Keratinocyte (primary cell): ENCODE results near the gene PPOX. TPM values are rescaled to one million over a fixed set of nuclear protein-coding genes. Genes with fewer than 3 reads are reported as not detected.
A peak's percentile ranks its signal among the peaks of the same experiment; 100 is the strongest.

Experiments used
- DNase-seq: peaks from one replicate; pipeline ENCODE4 v3.0.0-alpha.2; 2011; ENCODE audit warnings: low read depth, missing footprints, low spot score
- FAIRE-seq: peaks from 2 replicates; lab custom pipeline; 2011; peaks lifted over from hg19 to GRCh38; lab: Jason Lieb, UNC
- H2AFZ ChIP-seq: 2 replicates; pipeline ENCODE4 v1.6.0; 2012; ENCODE audit warnings: low read length, control low read depth, inconsistent platforms; ENCODE audit not compliant: control insufficient read depth
- H3K27ac ChIP-seq: 2 replicates; pipeline ENCODE4 v1.5.1; 2011; ENCODE audit warnings: low read length; ENCODE audit not compliant: control insufficient read depth, insufficient read depth
- H3K27me3 ChIP-seq: 3 replicates; pipeline ENCODE4 v1.6.0; 2011; ENCODE audit warnings: low read length; ENCODE audit not compliant: control insufficient read depth, insufficient read depth; ENCODE audit errors: extremely low read depth
- H3K36me3 ChIP-seq, 2 experiments: 2 replicates in 1 of 2; 3 replicates in 1 of 2; pipeline ENCODE4 v1.5.1; 2011; ENCODE audit warnings: low read length in 2 of 2, mild to moderate bottlenecking in 1 of 2; ENCODE audit not compliant: control insufficient read depth in 2 of 2, insufficient read depth in 2 of 2; ENCODE audit errors: extremely low read depth in 1 of 2
- H3K4me1 ChIP-seq: 3 replicates; pipeline ENCODE4 v1.5.1; 2011; ENCODE audit warnings: low read length; ENCODE audit not compliant: control insufficient read depth, insufficient read depth; ENCODE audit errors: extremely low read depth
- H3K4me2 ChIP-seq: 3 replicates; pipeline ENCODE4 v1.6.0; 2011; ENCODE audit warnings: low read depth, low read length; ENCODE audit not compliant: control insufficient read depth, insufficient read depth; ENCODE audit errors: extremely low read depth
- H3K4me3 ChIP-seq, 3 experiments: fragments of 200-600 bp in 1 of 3; sonication (generic) in 1 of 3; 2 replicates in 2 of 3; 3 replicates in 1 of 3; pipeline ENCODE4 v1.5.1; 2011 to 2016; ENCODE audit warnings: low read length in 3 of 3, mild to moderate bottlenecking in 3 of 3, control low read depth in 2 of 3, inconsistent platforms in 1 of 3, low read depth in 1 of 3, mixed read lengths in 1 of 3, mixed run types in 1 of 3, moderate library complexity in 1 of 3; ENCODE audit not compliant: control insufficient read depth in 2 of 3, insufficient read depth in 2 of 3; ENCODE audit errors: extremely low read depth in 1 of 3
- H3K79me2 ChIP-seq: 2 replicates; pipeline ENCODE4 v1.6.0; 2012; ENCODE audit warnings: low read length; ENCODE audit not compliant: control insufficient read depth, insufficient read depth
- H3K9ac ChIP-seq: 3 replicates; pipeline ENCODE4 v1.6.0; 2011; ENCODE audit warnings: low read length; ENCODE audit not compliant: control insufficient read depth, insufficient read depth; ENCODE audit errors: extremely low read depth
- H3K9me1 ChIP-seq: 3 replicates; pipeline ENCODE4 v1.6.0; 2011; ENCODE audit warnings: low read length; ENCODE audit not compliant: control insufficient read depth, insufficient read depth; ENCODE audit errors: extremely low read depth
- H3K9me3 ChIP-seq: 2 replicates; pipeline ENCODE4 v1.5.1; 2012; ENCODE audit warnings: low read depth, low read length; ENCODE audit not compliant: control insufficient read depth
- H4K20me1 ChIP-seq: 3 replicates; pipeline ENCODE4 v1.6.0; 2011; ENCODE audit warnings: low read length; ENCODE audit not compliant: control insufficient read depth, insufficient read depth; ENCODE audit errors: extremely low read depth
- EZH2 ChIP-seq: IDR thresholded peaks from one replicate; pipeline ENCODE4 v1.6.1; 2012; ENCODE audit warnings: inconsistent platforms, mild to moderate bottlenecking, low read length, moderate library complexity
- dilution Hi-C: fragments of 300-500 bp; cut with MboI; formaldehyde crosslinking; loops from one replicate; pipeline ENCODE4 v1.7.0; 2020; ENCODE audit warnings: low sequenced_read_pairs; ENCODE audit not compliant: extremely low pct_ligation_motif_present
- polyA plus RNA-seq, 5 experiments: library from polyadenylated mRNA; depleted of rRNA in 3 of 5; stranded (reverse) in 3 of 5; stranded (forward) in 1 of 5; unstranded in 1 of 5; fragments of >200 nt; gene quantifications; 1 replicate in 1 of 5; 2 replicates in 3 of 5; 3 replicates in 1 of 5; pipeline versions ENCODE4 v1.2.1 to v1.2.3, GENCODE V29; 2011 to 2012; ENCODE audit warnings: missing spikeins in 2 of 5, low read depth in 1 of 5, low replicate concordance in 1 of 5
- TF ChIP-seq, protein P1 (sequence below), 3 experiments: IDR thresholded peaks in 1 of 3; conservative IDR thresholded peaks in 1 of 3; optimal IDR thresholded peaks in 1 of 3; 2 replicates in 2 of 3; 3 replicates in 1 of 3; pipeline versions ENCODE3 to v1.5.1; 2011; ENCODE audit warnings: low read length in 3 of 3, mild to moderate bottlenecking in 3 of 3, moderate library complexity in 2 of 3, control low read depth in 1 of 3, inconsistent platforms in 1 of 3; ENCODE audit not compliant: insufficient read depth in 2 of 3; ENCODE audit errors: extremely low read depth in 1 of 3

Gene PPOX
- polyA plus RNA-seq, 1 donor (not counting 4 experiments of a cell fraction or from before 2014, with no cell fraction given) = 17.1 TPM

DNA sequence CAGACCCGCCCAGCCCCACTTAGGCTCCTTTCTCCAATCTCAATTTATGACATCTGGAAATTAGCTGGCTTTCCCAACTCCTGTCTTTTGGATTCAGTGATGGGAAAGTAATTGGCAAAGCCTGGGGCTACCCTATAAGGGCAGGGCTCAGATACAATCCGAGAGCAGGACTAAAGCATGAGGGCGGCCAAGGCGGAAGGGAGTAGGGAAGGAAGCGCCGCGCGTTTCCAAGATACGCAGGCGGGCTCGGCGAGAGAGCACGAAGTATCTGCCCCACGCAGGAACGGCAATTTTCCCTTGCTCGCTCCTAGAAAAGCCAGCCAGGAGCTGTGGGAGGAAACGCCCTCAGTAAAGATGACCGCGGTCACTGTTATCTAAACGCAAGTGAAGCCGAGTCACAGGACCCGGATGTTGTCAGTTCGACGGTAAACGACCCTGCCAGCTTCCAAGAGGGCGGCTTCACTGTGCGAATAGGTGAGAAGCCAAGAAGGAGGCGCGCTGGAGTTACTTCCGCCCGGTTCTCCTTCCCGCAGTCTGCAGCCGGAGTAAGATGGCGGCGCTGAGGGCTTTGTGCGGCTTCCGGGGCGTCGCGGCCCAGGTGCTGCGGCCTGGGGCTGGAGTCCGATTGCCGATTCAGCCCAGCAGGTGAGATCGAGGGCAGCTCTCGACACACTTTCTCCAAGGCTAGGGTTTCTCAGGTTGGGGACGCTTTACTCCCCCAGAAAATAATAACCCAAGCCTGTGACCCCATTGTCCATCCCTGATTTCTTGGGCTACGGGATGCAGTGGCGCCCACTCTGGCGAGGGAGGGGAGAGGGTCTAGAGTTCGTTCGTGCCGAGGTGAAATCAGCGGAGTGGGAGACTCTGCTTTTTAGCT, 35.8 kb downstream of the PPOX start, which contains the start of gene NDUFS2:
Gene NDUFS2 (plus strand): TSS at position 532 of the 877 bp plus-strand sequence. CDS start 19 bp downstream, at position 551.
- Histone ChIP-seq H3K27ac (peak within 1 kb of the TSS; percentile 92), H4K20me1 (no peaks in the 10 kb centered on the region), H3K4me1 (peaks cover 47% of the 10 kb centered on the region), H3K9me3 (no peaks in the 10 kb centered on the region), H3K9me1 (no peaks in the 10 kb centered on the region), H2AFZ (peak within 1 kb of the TSS; percentile 79), H3K4me2 (peak within 1 kb of the TSS; percentile 85), H3K9ac (peak within 1 kb of the TSS; percentile 94), H3K27me3 (no peaks in the 10 kb centered on the region), H3K36me3 (peaks cover 9 to 16% of the 10 kb centered on the region in 2 experiments), H3K4me3 (peak within 1 kb of the TSS; percentile 76 to 89 (median 78)), H3K79me2 (peaks cover 21% of the 10 kb centered on the region)
- FAIRE-seq = peak; percentile 74
- TF ChIP-seq, protein P1, sequence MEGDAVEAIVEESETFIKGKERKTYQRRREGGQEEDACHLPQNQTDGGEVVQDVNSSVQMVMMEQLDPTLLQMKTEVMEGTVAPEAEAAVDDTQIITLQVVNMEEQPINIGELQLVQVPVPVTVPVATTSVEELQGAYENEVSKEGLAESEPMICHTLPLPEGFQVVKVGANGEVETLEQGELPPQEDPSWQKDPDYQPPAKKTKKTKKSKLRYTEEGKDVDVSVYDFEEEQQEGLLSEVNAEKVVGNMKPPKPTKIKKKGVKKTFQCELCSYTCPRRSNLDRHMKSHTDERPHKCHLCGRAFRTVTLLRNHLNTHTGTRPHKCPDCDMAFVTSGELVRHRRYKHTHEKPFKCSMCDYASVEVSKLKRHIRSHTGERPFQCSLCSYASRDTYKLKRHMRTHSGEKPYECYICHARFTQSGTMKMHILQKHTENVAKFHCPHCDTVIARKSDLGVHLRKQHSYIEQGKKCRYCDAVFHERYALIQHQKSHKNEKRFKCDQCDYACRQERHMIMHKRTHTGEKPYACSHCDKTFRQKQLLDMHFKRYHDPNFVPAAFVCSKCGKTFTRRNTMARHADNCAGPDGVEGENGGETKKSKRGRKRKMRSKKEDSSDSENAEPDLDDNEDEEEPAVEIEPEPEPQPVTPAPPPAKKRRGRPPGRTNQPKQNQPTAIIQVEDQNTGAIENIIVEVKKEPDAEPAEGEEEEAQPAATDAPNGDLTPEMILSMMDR (optimal IDR thresholded peaks at IDR 0.05 in 1 of 3, IDR thresholded peaks at IDR 0.05 in 1 of 3, conservative IDR thresholded peaks at IDR 0.05 in 1 of 3; ENCODE audit: extremely low read depth in 1 of 3, insufficient read depth in 2 of 3, low read length in 3 of 3) = peak in 2 of 3 experiments; percentile 29 to 32
- no peak for TF ChIP-seq EZH2
- dilution Hi-C loops = no loop called here
- peak; percentile 81 for DNase-seq

DNA sequence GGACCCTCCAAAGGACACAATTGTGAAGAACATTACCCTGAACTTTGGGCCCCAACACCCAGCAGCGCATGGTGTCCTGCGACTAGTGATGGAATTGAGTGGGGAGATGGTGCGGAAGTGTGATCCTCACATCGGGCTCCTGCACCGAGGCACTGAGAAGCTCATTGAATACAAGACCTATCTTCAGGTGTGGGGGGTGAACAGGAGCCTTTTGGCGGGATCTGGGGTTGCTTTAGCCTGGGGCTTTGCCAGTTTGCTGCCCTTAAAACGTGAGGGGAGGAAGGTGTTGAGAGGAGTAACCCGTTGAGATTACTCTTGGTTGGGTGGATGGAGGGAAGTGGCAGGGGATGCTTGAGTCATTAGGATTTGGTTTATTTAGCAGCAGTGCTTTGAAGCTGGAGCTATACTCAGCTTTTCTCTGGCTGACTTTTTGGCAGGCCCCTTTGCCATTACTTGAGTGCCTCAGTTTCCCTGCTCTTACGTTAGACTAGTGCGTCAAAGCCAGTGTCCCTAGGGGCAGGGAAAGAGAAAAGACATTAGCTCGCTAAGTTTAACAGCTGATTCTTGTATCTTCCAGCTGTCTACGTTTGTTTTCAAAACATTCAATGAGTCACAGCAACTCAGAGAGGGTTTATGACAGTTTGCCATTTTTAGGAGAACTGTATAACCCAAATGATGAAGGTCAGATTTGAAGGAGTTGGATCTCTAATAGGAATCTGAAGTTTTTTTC, 40.4 kb downstream of the PPOX start:
- no peak overlapping the region for H2AFZ ChIP-seq
- no peak for TF ChIP-seq EZH2
- no peak overlapping the region for H3K27ac ChIP-seq
- no peak overlapping the region for H3K4me3 ChIP-seq
- no peak for FAIRE-seq
- H3K9ac ChIP-seq = no peak overlapping the region
- peaks cover 21% of the 10 kb centered on the region for H3K79me2 ChIP-seq
- H3K27me3 ChIP-seq = no peaks in the 10 kb centered on the region
- H3K9me1 ChIP-seq = no peaks in the 10 kb centered on the region
- H3K9me3 ChIP-seq = no peaks in the 10 kb centered on the region
- no peak for DNase-seq
- H4K20me1 ChIP-seq = no peaks in the 10 kb centered on the region
- no peak overlapping the region for H3K4me2 ChIP-seq
- peaks cover 20 to 35% of the 10 kb centered on the region in 2 experiments for H3K36me3 ChIP-seq
- H3K4me1 ChIP-seq = peaks cover 7% of the 10 kb centered on the region
- dilution Hi-C loops = no loop called here
